ENCODE data around the gene MTFR1L.

Gene MTFR1L

GRCh38 chr1:25861316-25862286 lies 41.8 kb downstream of the MTFR1L start:
- no peak for DNase-seq (ENCODE audit: low read depth, low spot score)

GRCh38 chr1:25862785-25863485 lies 43.2 kb downstream of the MTFR1L start:
- DNase-seq (ENCODE audit: low read depth, low spot score), result no peak

DNA sequence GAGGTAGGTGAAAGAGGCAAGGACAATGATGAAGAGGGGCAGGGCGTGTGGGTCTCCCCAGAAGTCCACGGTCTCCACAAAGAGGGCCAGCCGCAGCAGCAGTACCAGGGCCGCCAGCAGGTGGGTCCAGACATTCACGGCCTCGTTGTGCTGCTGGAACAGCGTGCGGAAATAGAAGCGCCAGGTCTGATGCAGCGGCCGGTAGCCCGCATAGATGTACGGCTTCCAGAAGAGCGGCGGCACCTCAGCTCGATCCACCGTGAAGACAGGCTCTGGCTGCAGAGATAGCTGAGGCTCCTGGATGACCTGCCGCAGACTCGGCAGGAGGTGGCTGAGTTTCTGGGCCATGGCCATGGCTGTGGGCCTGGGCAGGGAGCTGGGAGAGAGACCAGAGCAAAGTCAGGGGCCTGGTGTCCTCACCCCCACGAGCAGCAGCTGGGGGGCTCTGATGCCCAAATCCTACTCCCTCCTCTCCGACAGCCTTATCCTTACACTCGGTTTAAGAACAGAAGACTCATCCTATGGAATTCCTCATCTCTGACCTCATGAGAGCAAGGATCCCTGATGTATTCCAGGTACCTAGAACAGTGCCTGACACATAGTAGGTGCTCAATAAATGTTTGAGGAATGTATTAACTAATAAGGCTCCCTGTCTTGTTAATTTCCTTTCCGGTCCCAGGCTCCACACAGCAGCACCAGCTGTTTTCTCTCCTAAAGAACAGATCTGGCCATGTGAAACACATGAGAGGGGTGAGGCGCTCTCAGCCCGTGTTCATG lies 43.9 kb downstream of the MTFR1L start:
- DNase-seq (ENCODE audit: low read depth, low spot score), result no peak

- DNase-seq (ENCODE audit: low read depth, low spot score), result no peak
Observed at GRCh38 chr1:25864434-25864833, 44.7 kb downstream of the MTFR1L start.

GRCh38 chr1:25866288-25866687 lies 46.5 kb downstream of the MTFR1L start:
- DNase-seq (ENCODE audit: low read depth, low spot score), result no peak

- no peak for DNase-seq (ENCODE audit: low read depth, low spot score)
Observed at GRCh38 chr1:25867210-25867991, 47.6 kb downstream of the MTFR1L start.

- DNase-seq (ENCODE audit: low read depth, low spot score), result no peak
Observed at GRCh38 chr1:25869909-25870606, 50.3 kb downstream of the MTFR1L start.

GRCh38 chr1:25870614-25871013 lies 50.9 kb downstream of the MTFR1L start:
- DNase-seq (ENCODE audit: low read depth, low spot score), result no peak

GRCh38 chr1:25871086-25871703 lies 51.4 kb downstream of the MTFR1L start:
- DNase-seq (ENCODE audit: low read depth, low spot score), result no peak

DNA sequence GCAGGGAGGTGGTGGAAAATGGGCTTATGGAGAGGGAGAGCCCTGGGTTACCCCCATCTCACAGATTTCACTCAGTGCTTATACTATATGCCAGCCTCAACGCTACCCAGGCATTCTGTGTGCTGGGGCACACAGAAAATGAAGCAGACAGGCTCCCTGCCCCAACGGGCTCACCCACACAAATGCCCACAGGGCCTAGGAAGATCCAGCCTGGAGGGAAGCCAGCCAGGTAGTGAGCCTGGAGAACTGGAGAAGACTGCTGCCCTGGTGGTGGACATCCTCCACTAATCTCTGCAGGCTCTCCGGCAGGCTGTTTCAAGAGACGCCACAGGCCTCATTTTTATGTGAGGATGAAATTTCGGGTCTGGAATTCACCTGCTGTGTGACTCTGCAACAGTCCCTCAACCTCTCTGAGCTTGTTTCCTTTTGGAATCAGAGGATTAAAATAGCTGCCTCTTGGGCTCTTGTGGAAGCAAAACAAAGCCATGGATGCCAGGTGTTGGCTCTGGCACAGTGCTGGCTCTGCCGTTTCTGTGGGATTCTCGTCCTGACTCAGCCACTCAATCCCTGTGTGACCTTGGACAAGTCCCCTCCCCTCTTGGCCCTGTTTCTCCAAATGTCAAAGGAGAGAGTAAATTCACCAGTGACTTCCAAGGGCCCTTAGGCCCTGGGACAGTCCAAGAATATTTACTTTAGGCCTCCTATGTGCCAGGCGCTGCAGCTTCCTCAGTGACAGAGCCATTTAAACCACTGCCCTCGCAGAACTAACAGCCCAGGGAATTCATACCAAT lies 52.1 kb downstream of the MTFR1L start:
- DNase-seq (ENCODE audit: low read depth, low spot score), result no peak

DNA sequence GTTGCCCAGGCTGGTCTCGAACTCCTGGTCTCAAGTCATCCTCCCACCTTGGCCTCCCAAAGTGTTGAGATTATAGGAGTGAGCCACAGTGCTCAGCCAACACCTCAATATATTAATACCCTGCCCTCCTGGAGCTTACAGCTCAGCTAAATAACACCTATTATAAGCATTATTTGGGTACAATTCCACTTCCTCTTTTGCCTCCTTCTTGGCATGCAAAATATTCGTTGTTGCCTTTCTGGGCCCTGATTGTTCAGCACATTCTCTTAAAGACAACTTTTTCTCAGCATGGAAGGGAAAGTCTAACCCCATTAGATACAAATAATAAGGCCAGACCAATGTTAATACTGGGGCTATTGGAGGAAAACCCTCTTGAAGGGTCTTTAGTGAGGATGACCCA lies 53.0 kb downstream of the MTFR1L start:
- no peak for DNase-seq (ENCODE audit: low read depth, low spot score)

- DNase-seq (ENCODE audit: low read depth, low spot score), result no peak
Observed at GRCh38 chr1:25873120-25873519, 53.4 kb downstream of the MTFR1L start.

GRCh38 chr1:25874209-25874608 lies 54.5 kb downstream of the MTFR1L start:
- no peak for DNase-seq (ENCODE audit: low read depth, low spot score)

DNA sequence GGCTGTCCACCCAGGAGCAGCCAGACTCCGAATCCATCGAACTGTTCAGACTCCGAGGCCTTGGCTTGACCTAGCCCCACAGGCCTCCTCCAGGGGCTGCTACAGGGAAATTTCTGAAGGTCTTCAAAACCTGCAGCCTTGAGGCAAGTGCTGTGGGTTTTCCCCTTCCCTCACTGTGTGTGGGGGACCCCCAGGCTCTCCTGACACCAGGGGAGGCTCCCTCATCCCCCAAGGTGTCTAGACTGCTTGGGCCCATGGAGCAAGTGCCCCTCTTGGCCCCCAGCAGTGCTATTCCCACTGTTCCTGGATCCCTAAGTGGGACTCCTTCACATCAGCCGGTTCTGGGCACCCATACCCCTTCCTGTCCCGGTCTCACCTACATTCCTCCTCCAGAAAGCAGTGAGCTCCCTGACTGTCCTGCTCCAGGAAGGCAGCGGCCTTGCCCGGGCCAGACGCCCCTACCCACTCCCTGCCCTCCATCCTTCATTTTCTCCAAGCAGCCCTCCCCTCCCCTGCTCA lies 54.9 kb downstream of the MTFR1L start:
- DNase-seq (ENCODE audit: low read depth, low spot score), result no peak

- DNase-seq (ENCODE audit: low read depth, low spot score), result no peak
Observed at GRCh38 chr1:25875154-25875855, 55.6 kb downstream of the MTFR1L start, which contains the start of gene PAQR7. Gene PAQR7 (minus strand): TSS chr1:25875708. CDS start chr1:25863839, 11,869 bp downstream.

DNA sequence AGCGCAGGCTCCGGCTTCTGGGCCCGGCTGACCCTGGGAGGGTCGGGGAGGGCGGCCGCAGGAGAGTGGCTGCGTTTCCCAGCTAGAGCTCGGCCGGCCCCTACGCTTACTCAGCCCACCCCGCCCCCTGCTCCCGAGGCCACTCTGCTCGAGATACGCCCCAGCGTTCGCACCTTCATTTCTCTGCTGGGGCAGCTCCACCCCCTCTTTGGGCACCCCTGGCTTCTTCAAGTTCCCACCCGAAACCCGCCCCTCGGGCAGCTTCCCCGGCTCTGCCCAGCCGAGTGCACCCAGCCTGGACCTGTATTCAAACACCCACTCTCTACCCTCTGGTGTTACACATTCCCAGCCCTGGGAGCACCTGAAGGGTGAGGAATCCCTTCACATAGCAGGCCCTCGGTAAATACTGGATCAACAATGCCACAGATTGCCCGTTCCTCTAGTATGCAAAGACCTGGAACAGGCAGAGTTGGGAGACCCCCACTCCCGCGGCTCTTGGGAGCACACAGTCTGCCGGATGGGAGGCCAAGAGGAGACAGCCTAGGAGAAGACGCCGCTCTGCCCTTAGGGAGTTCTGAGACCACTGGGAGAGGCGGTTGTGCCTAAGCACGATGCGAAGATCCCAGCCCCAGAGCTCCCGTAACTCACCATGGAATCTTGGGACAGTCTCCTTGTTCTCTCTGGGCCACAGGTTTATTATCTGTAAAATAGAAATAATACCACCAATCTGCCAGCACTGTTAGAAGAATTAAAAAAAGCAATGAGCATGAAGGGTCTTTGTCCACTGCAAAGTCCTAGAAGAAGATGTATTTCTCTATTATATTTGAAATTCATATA lies 56.3 kb downstream of the MTFR1L start:
- no peak for DNase-seq (ENCODE audit: low read depth, low spot score)

DNA sequence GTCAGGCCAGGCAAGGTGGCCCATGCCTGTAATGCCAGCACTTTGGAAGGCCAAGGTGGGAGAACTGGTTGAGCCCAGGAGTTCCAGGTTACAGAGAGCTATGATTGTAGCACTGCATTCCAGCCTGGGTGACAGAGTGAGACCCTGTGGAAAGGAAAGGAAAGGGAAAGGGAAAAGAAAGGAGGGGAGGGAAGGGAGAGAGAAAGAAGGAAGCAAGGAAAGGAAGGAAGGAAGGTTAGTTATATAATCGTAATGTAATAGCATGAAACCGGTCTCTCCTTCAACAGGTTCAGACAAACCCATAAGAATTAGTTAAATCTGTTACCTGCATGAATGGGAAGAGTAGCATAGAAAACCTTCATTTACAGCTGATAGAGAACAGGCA lies 56.9 kb downstream of the MTFR1L start:
- no peak for DNase-seq (ENCODE audit: low read depth, low spot score)
